Kidney (tissue), 14 donors: ENCODE measurements around the gene GPX2. TPM values are rescaled to one million over a fixed set of nuclear protein-coding genes. Genes with fewer than 3 reads are reported as not detected.
"Not testable (repeated sequence)": the region's sequence is repeated elsewhere in the genome, so short reads cannot be mapped to it uniquely, and the experiment has no call there.

Experiments
- DNase-seq, 5 donors: peaks; one replicate each; pipeline ENCODE4 v3.0.0-alpha.2; 2013 to 2020
- FAIRE-seq: peaks from 2 replicates; lab custom pipeline; 2012; peaks lifted over from hg19 to GRCh38; lab: Jason Lieb, UNC
- H3K27ac ChIP-seq, 2 donors: one replicate each; pipeline ENCODE4 v1.7.0; 2013; ENCODE audit warnings: low read depth in 2 of 2, low read length in 2 of 2, inconsistent platforms in 1 of 2
- H3K27me3 ChIP-seq: one replicate; pipeline ENCODE4 v1.7.1; 2013; ENCODE audit warnings: low read length, inconsistent platforms; ENCODE audit not compliant: control insufficient read depth, insufficient read depth
- H3K36me3 ChIP-seq, 3 donors: one replicate each; pipeline versions ENCODE4 v1.7.0 to v1.7.1; 2013; ENCODE audit warnings: low read length in 3 of 3, control low read depth in 1 of 3, inconsistent platforms in 1 of 3; ENCODE audit not compliant: insufficient read depth in 3 of 3, control insufficient read depth in 2 of 3
- H3K4me1 ChIP-seq, 3 donors: one replicate each; pipeline versions ENCODE4 v1.7.0 to v1.7.1; 2013; ENCODE audit warnings: low read length in 3 of 3, inconsistent platforms in 1 of 3, low read depth in 1 of 3; ENCODE audit not compliant: control insufficient read depth in 2 of 3, insufficient read depth in 2 of 3
- H3K4me3 ChIP-seq, 3 donors: one replicate each; pipeline versions ENCODE4 v1.7.0 to v1.8.1; 2013; ENCODE audit warnings: low read length in 3 of 3, control low read depth in 1 of 3, inconsistent platforms in 1 of 3
- H3K9ac ChIP-seq, 3 donors: one replicate each; pipeline versions ENCODE4 v1.7.0 to v1.7.1; 2013; ENCODE audit warnings: low read length in 3 of 3, control low read depth in 1 of 3, inconsistent platforms in 1 of 3
- H3K9me3 ChIP-seq, 3 donors: one replicate each; pipeline versions ENCODE4 v1.7.0 to v1.7.1; 2013; ENCODE audit warnings: low read length in 3 of 3, control low read depth in 1 of 3, inconsistent platforms in 1 of 3; ENCODE audit not compliant: control insufficient read depth in 2 of 3, insufficient read depth in 1 of 3
- intact Hi-C: fragments of 100-400 bp; cut with DNase I; formaldehyde crosslinking; loops from one replicate; pipeline ENCODE4 v1.11.1; 2022
- polyA plus RNA-seq: library from polyadenylated mRNA; stranded (reverse); fragments of 350-450 nt; fragmentation: Illumina TruSeq; extraction: RNeasy Lipid Tissue Mini Kit (QIAGEN cat#74804); gene quantifications from one replicate; pipeline ENCODE4 v1.2.3, GENCODE V29; 2014; ENCODE audit warnings: low read depth, low replicate concordance; ENCODE audit not compliant: insufficient read depth
- total RNA-seq: library from RNA; stranded (reverse); fragmentation: NEBNext Ultra II Directional; extraction: Animal tissue kit (Norgen Biotek cat#: 25700); gene quantifications from one replicate; pipeline ENCODE4 v1.2.1, GENCODE V29; 2021
- TF ChIP-seq, protein P1 (sequence below): IDR thresholded peaks from 3 replicates; pipeline ENCODE4 v1.5.1; 2012; ENCODE audit warnings: mild to moderate bottlenecking, moderate library complexity, borderline replicate concordance; ENCODE audit not compliant: insufficient read depth; ENCODE audit errors: extremely low read depth
- donor health status: control.
- donor health status: control.
- donor health status: control.
- donor health status: control.
- donor health status: control.
- donor health status: DM: yes; HTN: yes; CAD: no.
- donor health status: Normal renal cell carcinoma (clear cell type).

The GPX2 gene
- total and polyA plus RNA-seq, 2 donors from 2014 or later: 8.4 to 60.0 TPM

- intact Hi-C loops: no loop called here
- Histone ChIP-seq H3K27ac (peak within 1 kb of the TSS; percentile 85 to 94), H3K9ac (peak within 1 kb of the TSS; percentile 39 to 99 (median 98)), H3K4me1 (peaks cover 0 to 16% (median 9%) of the 10 kb centered on the region in 3 donors), H3K4me3 (peak within 1 kb of the TSS; percentile 64 to 91 (median 90)), H3K36me3 (no peaks in the 10 kb centered on the region), H3K9me3 (no peaks in the 10 kb centered on the region), H3K27me3 (no peaks in the 10 kb centered on the region)
- DNase-seq (peak; percentile 99), FAIRE-seq (peak; percentile 71)
- TF ChIP-seq, protein P1, sequence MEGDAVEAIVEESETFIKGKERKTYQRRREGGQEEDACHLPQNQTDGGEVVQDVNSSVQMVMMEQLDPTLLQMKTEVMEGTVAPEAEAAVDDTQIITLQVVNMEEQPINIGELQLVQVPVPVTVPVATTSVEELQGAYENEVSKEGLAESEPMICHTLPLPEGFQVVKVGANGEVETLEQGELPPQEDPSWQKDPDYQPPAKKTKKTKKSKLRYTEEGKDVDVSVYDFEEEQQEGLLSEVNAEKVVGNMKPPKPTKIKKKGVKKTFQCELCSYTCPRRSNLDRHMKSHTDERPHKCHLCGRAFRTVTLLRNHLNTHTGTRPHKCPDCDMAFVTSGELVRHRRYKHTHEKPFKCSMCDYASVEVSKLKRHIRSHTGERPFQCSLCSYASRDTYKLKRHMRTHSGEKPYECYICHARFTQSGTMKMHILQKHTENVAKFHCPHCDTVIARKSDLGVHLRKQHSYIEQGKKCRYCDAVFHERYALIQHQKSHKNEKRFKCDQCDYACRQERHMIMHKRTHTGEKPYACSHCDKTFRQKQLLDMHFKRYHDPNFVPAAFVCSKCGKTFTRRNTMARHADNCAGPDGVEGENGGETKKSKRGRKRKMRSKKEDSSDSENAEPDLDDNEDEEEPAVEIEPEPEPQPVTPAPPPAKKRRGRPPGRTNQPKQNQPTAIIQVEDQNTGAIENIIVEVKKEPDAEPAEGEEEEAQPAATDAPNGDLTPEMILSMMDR: peak; percentile 7
Observed at GRCh38 chr14:64914237-64915028, 28.1 kb downstream of the GPX2 start, which contains the start of gene CHURC1. CHURC1 (plus strand) TSS chr14:64914455; CDS start chr14:64914496, 41 bp downstream.

- intact Hi-C loops, DNase-seq, H3K9ac ChIP-seq, H3K27ac ChIP-seq, H3K9me3 ChIP-seq, FAIRE-seq, H3K27me3 ChIP-seq, H3K36me3 ChIP-seq: not testable (repeated sequence)
- H3K4me3 ChIP-seq: peak overlapping the region in 2 of 3 donors; percentile 90 to 91
- peaks cover 0 to 14% (median 9%) of the 10 kb centered on the region in 3 donors for H3K4me1 ChIP-seq
Observed at GRCh38 chr14:64913477-64913876, 29.1 kb downstream of the GPX2 start.

DNA sequence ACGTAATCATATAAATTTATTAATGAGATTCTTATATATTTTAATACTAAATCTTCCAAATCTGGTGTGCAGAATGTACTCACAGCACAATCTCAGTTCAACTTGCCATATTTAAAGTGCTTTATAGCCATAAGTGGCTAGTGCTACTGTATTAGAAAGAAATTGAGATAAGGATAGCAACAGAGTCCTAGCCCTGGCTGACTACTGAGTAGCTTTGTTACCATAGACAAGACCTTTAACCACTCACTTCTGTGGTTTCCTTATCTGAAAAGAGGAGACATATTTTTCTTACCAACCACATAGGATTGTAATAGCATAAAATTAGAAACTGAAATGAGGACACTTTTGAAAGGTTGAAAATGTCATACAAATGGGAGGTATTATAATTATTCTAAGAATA lies 30.3 kb downstream of the GPX2 start:
- intact Hi-C loops: no loop called here
- Histone ChIP-seq H3K27me3 (no peaks in the 10 kb centered on the region), H3K4me3 (no peak overlapping the region), H3K36me3 (no peaks in the 10 kb centered on the region), H3K27ac (no peak overlapping the region), H3K9me3 (no peaks in the 10 kb centered on the region), H3K4me1 (peaks cover 0 to 11% (median 9%) of the 10 kb centered on the region in 3 donors), H3K9ac (no peak overlapping the region)
- no peak for DNase-seq
- FAIRE-seq: no peak
- TF ChIP-seq, protein P1: no peak

GRCh38 chr14:64910847-64911495 lies 31.6 kb downstream of the GPX2 start:
- Histone ChIP-seq H3K36me3 (no peaks in the 10 kb centered on the region), H3K9ac (no peak overlapping the region), H3K4me1 (peaks cover 0 to 10% (median 9%) of the 10 kb centered on the region in 3 donors), H3K27me3 (no peaks in the 10 kb centered on the region), H3K27ac (no peak overlapping the region), H3K9me3 (no peaks in the 10 kb centered on the region), H3K4me3 (no peak overlapping the region)
- no peak for FAIRE-seq
- peak in 2 of 5 donors; percentile 14 to 19 for DNase-seq
- TF ChIP-seq, protein P1: peak; percentile 30
- intact Hi-C loops: no loop called here
